ENCODE measurements around the gene WWOX.

The WWOX gene

GRCh38 chr16:78715106-78715505, 615.7 kb downstream of the WWOX start:
- Mint-ChIP-seq H3K4me1 (ENCODE audit: low read depth) (no peaks in the 10 kb centered on the region), H3K36me3 (no peaks in the 10 kb centered on the region), H3K4me3 (no peak overlapping the region), H3K27ac (no peak overlapping the region), H3K27me3 (no peaks in the 10 kb centered on the region), H3K9me3 (ENCODE audit: low read depth) (no peaks in the 10 kb centered on the region)

- Mint-ChIP-seq H3K27me3 (no peaks in the 10 kb centered on the region), H3K4me3 (no peak overlapping the region), H3K9me3 (ENCODE audit: low read depth) (no peaks in the 10 kb centered on the region), H3K36me3 (no peaks in the 10 kb centered on the region), H3K4me1 (ENCODE audit: low read depth) (no peaks in the 10 kb centered on the region), H3K27ac (no peak overlapping the region)
Measured at GRCh38 chr16:78715673-78716072, 616.2 kb downstream of the WWOX start.

- Mint-ChIP-seq H3K4me3 (no peak overlapping the region), H3K4me1 (ENCODE audit: low read depth) (no peaks in the 10 kb centered on the region), H3K27ac (no peak overlapping the region), H3K36me3 (no peaks in the 10 kb centered on the region), H3K9me3 (ENCODE audit: low read depth) (no peaks in the 10 kb centered on the region), H3K27me3 (no peaks in the 10 kb centered on the region)
Measured at GRCh38 chr16:78718141-78718540, 618.7 kb downstream of the WWOX start.

- no peaks in the 10 kb centered on the region for H3K4me1 Mint-ChIP-seq (ENCODE audit: low read depth)
Measured at GRCh38 chr16:78720416-78720815, 621.0 kb downstream of the WWOX start.

GRCh38 chr16:78727536-78727935, 628.1 kb downstream of the WWOX start:
- no peak overlapping the region for H3K4me3 Mint-ChIP-seq
- H3K4me1 Mint-ChIP-seq (ENCODE audit: low read depth) = no peaks in the 10 kb centered on the region

More at GRCh38 chr16:78720416-78720815, 621.0 kb downstream of the WWOX start:
- H3K4me3 Mint-ChIP-seq = no peak overlapping the region
- H3K27me3 Mint-ChIP-seq = no peaks in the 10 kb centered on the region
- H3K27ac Mint-ChIP-seq = no peak overlapping the region
- no peaks in the 10 kb centered on the region for H3K36me3 Mint-ChIP-seq
- no peaks in the 10 kb centered on the region for H3K9me3 Mint-ChIP-seq (ENCODE audit: low read depth)

GRCh38 chr16:78729687-78730086, 630.2 kb downstream of the WWOX start:
- Mint-ChIP-seq H3K4me3 (no peak overlapping the region), H3K9me3 (ENCODE audit: low read depth) (no peaks in the 10 kb centered on the region), H3K36me3 (no peaks in the 10 kb centered on the region), H3K27ac (no peak overlapping the region), H3K27me3 (no peaks in the 10 kb centered on the region), H3K4me1 (ENCODE audit: low read depth) (no peaks in the 10 kb centered on the region)

More at GRCh38 chr16:78727536-78727935, 628.1 kb downstream of the WWOX start:
- no peaks in the 10 kb centered on the region for H3K27me3 Mint-ChIP-seq
- H3K36me3 Mint-ChIP-seq = no peaks in the 10 kb centered on the region
- no peak overlapping the region for H3K27ac Mint-ChIP-seq
- H3K9me3 Mint-ChIP-seq (ENCODE audit: low read depth) = no peaks in the 10 kb centered on the region

GRCh38 chr16:78731785-78732184, 632.3 kb downstream of the WWOX start:
- Mint-ChIP-seq H3K4me1 (ENCODE audit: low read depth) (no peaks in the 10 kb centered on the region), H3K27me3 (no peaks in the 10 kb centered on the region), H3K4me3 (no peak overlapping the region), H3K9me3 (ENCODE audit: low read depth) (no peaks in the 10 kb centered on the region), H3K27ac (no peak overlapping the region), H3K36me3 (no peaks in the 10 kb centered on the region)

GRCh38 chr16:78732696-78733095, 633.2 kb downstream of the WWOX start:
- no peaks in the 10 kb centered on the region for H3K9me3 Mint-ChIP-seq (ENCODE audit: low read depth)
- no peak overlapping the region for H3K27ac Mint-ChIP-seq
- no peaks in the 10 kb centered on the region for H3K36me3 Mint-ChIP-seq
- H3K27me3 Mint-ChIP-seq = no peaks in the 10 kb centered on the region
- no peaks in the 10 kb centered on the region for H3K4me1 Mint-ChIP-seq (ENCODE audit: low read depth)
- H3K4me3 Mint-ChIP-seq = no peak overlapping the region

- H3K4me3 Mint-ChIP-seq = no peak overlapping the region
- no peaks in the 10 kb centered on the region for H3K9me3 Mint-ChIP-seq (ENCODE audit: low read depth)
- no peak overlapping the region for H3K27ac Mint-ChIP-seq
- no peaks in the 10 kb centered on the region for H3K27me3 Mint-ChIP-seq
- H3K4me1 Mint-ChIP-seq (ENCODE audit: low read depth) = no peaks in the 10 kb centered on the region
- no peaks in the 10 kb centered on the region for H3K36me3 Mint-ChIP-seq
Measured at GRCh38 chr16:78735337-78735736, 635.9 kb downstream of the WWOX start.

GRCh38 chr16:78737630-78738029, 638.2 kb downstream of the WWOX start:
- Mint-ChIP-seq H3K9me3 (ENCODE audit: low read depth) (no peaks in the 10 kb centered on the region), H3K4me1 (ENCODE audit: low read depth) (peaks cover 9% of the 10 kb centered on the region), H3K36me3 (no peaks in the 10 kb centered on the region), H3K4me3 (no peak overlapping the region), H3K27me3 (no peaks in the 10 kb centered on the region), H3K27ac (no peak overlapping the region)

- Mint-ChIP-seq H3K27me3 (no peaks in the 10 kb centered on the region), H3K4me1 (ENCODE audit: low read depth) (peaks cover 16% of the 10 kb centered on the region), H3K36me3 (no peaks in the 10 kb centered on the region), H3K4me3 (no peak overlapping the region), H3K27ac (no peak overlapping the region), H3K9me3 (ENCODE audit: low read depth) (no peaks in the 10 kb centered on the region)
Measured at GRCh38 chr16:78738557-78738956, 639.1 kb downstream of the WWOX start.

GRCh38 chr16:78740269-78740668, 640.8 kb downstream of the WWOX start:
- no peak overlapping the region for H3K27ac Mint-ChIP-seq
- no peaks in the 10 kb centered on the region for H3K9me3 Mint-ChIP-seq (ENCODE audit: low read depth)
- H3K4me1 Mint-ChIP-seq (ENCODE audit: low read depth) = peaks cover 19% of the 10 kb centered on the region
- H3K36me3 Mint-ChIP-seq = no peaks in the 10 kb centered on the region
- no peak overlapping the region for H3K4me3 Mint-ChIP-seq
- H3K27me3 Mint-ChIP-seq = no peaks in the 10 kb centered on the region

GRCh38 chr16:78742501-78743283, 643.2 kb downstream of the WWOX start:
- Mint-ChIP-seq H3K4me1 (ENCODE audit: low read depth) (peaks cover 19% of the 10 kb centered on the region), H3K36me3 (peaks cover 2% of the 10 kb centered on the region), H3K27ac (peak overlapping the region; percentile 65), H3K27me3 (no peaks in the 10 kb centered on the region), H3K4me3 (peak overlapping the region; percentile 69), H3K9me3 (ENCODE audit: low read depth) (no peaks in the 10 kb centered on the region)

GRCh38 chr16:78743556-78743955, 644.1 kb downstream of the WWOX start:
- Mint-ChIP-seq H3K9me3 (ENCODE audit: low read depth) (no peaks in the 10 kb centered on the region), H3K4me1 (ENCODE audit: low read depth) (peaks cover 21% of the 10 kb centered on the region), H3K27me3 (no peaks in the 10 kb centered on the region), H3K27ac (peak overlapping the region; percentile 65), H3K36me3 (peaks cover 2% of the 10 kb centered on the region), H3K4me3 (peak overlapping the region; percentile 69)

GRCh38 chr16:78744099-78744498, 644.6 kb downstream of the WWOX start:
- H3K4me1 Mint-ChIP-seq (ENCODE audit: low read depth) = peaks cover 27% of the 10 kb centered on the region

GRCh38 chr16:78744796-78745107, 645.3 kb downstream of the WWOX start:
- Mint-ChIP-seq H3K27ac (no peak overlapping the region), H3K4me3 (no peak overlapping the region), H3K27me3 (no peaks in the 10 kb centered on the region), H3K36me3 (peaks cover 2% of the 10 kb centered on the region), H3K4me1 (ENCODE audit: low read depth) (peaks cover 33% of the 10 kb centered on the region), H3K9me3 (ENCODE audit: low read depth) (no peaks in the 10 kb centered on the region)

More at GRCh38 chr16:78744099-78744498, 644.6 kb downstream of the WWOX start:
- Mint-ChIP-seq H3K4me3 (no peak overlapping the region), H3K27ac (no peak overlapping the region), H3K9me3 (ENCODE audit: low read depth) (no peaks in the 10 kb centered on the region), H3K27me3 (no peaks in the 10 kb centered on the region), H3K36me3 (peaks cover 2% of the 10 kb centered on the region)

Measured in activated naive CD8-positive, alpha-beta T cell (primary cell).